SK-N-SH treated with all-trans-retinoic acid at 6 μM for 48 hours (cell line): ENCODE results near the gene WNT3.

Experiments used
- ATAC-seq: fragments of 200-7000 bp; cut with Tn5 transposase; 3 replicates; pipeline ENCODE4 v1.9.1; 2020; ENCODE audit warnings: mild to moderate bottlenecking, moderate library complexity
- ARNTL ChIP-seq: fragments of 450-650 bp; formaldehyde crosslinking; IDR thresholded peaks from 2 replicates; pipeline ENCODE4 v1.5.0; 2020; ENCODE audit warnings: low read depth, mild to moderate bottlenecking, moderate library complexity, borderline replicate concordance
- BACH2 ChIP-seq: fragments of 250-450 bp; sonication (Bioruptor Pico); IDR thresholded peaks from 2 replicates; pipeline ENCODE4 v1.9.0; 2021; ENCODE audit warnings: mild to moderate bottlenecking, borderline replicate concordance
- CSDC2 ChIP-seq: fragments of 250-450 bp; sonication (Bioruptor Pico); IDR thresholded peaks from 2 replicates; pipeline ENCODE4 v1.5.0; 2020; ENCODE audit warnings: mild to moderate bottlenecking, moderate library complexity
- ESRRG ChIP-seq: fragments of 250-450 bp; sonication (Bioruptor Pico); IDR thresholded peaks from 2 replicates; pipeline ENCODE4 v1.6.1; 2021; ENCODE audit warnings: mild to moderate bottlenecking
- GLIS3 ChIP-seq: fragments of 250-450 bp; sonication (Bioruptor Pico); IDR thresholded peaks from 2 replicates; pipeline ENCODE4 v1.5.0; 2020; ENCODE audit warnings: mild to moderate bottlenecking, moderate library complexity
- ISL1 ChIP-seq: fragments of 250-450 bp; sonication (Bioruptor Pico); IDR thresholded peaks from 2 replicates; pipeline ENCODE4 v2.1.2; 2022; ENCODE audit warnings: mild to moderate bottlenecking, moderate library complexity
- OSR1 ChIP-seq: fragments of 250-450 bp; sonication (Bioruptor Pico); IDR thresholded peaks from 2 replicates; pipeline ENCODE4 v1.8.0; 2022; ENCODE audit warnings: moderate library complexity, mild to moderate bottlenecking, inconsistent platforms
- POU6F1 ChIP-seq: fragments of 250-450 bp; sonication (Bioruptor Pico); IDR thresholded peaks from 2 replicates; pipeline ENCODE4 v1.8.0; 2021; ENCODE audit warnings: low read depth, mild to moderate bottlenecking, moderate library complexity, borderline replicate concordance
- PPARA ChIP-seq: fragments of 250-450 bp; sonication (Bioruptor Pico); IDR thresholded peaks from 2 replicates; pipeline ENCODE4 v1.5.0; 2020; ENCODE audit warnings: mild to moderate bottlenecking, borderline replicate concordance
- RARB ChIP-seq: fragments of 250-450 bp; sonication (Bioruptor Pico); IDR thresholded peaks from 2 replicates; pipeline ENCODE4 v1.8.0; 2021; ENCODE audit warnings: mild to moderate bottlenecking, moderate library complexity
- SNAI2 ChIP-seq: fragments of 250-450 bp; sonication (Bioruptor Pico); IDR thresholded peaks from 2 replicates; pipeline ENCODE4 v1.5.0; 2020; ENCODE audit warnings: mild to moderate bottlenecking, moderate library complexity
- TOX ChIP-seq: fragments of 250-450 bp; sonication (Bioruptor Pico); IDR thresholded peaks from 2 replicates; pipeline ENCODE4 v1.8.0; 2021; ENCODE audit warnings: mild to moderate bottlenecking, moderate library complexity, borderline replicate concordance
- ZC3H10 ChIP-seq: fragments of 250-450 bp; sonication (Bioruptor Pico); IDR thresholded peaks from 2 replicates; pipeline ENCODE4 v1.5.1; 2021; ENCODE audit warnings: mild to moderate bottlenecking, moderate library complexity
- ZFP3 ChIP-seq: fragments of 250-450 bp; sonication (Bioruptor Pico); IDR thresholded peaks from 2 replicates; pipeline ENCODE4 v1.5.0; 2020; ENCODE audit warnings: mild to moderate bottlenecking, moderate library complexity
- ZFP30 ChIP-seq: fragments of 450-650 bp; formaldehyde crosslinking; IDR thresholded peaks from 2 replicates; pipeline ENCODE4 v1.5.0; 2022; ENCODE audit warnings: mild to moderate bottlenecking, moderate library complexity
- ZNF565 ChIP-seq: fragments of 450-650 bp; formaldehyde crosslinking; conservative IDR thresholded peaks from 2 replicates; pipeline ENCODE4 v1.5.0; 2020; ENCODE audit warnings: low read depth, mild to moderate bottlenecking, moderate library complexity
- ZNF70 ChIP-seq: fragments of 450-650 bp; formaldehyde crosslinking; IDR thresholded peaks from 2 replicates; pipeline ENCODE4 v1.5.0; 2020; ENCODE audit warnings: mild to moderate bottlenecking, moderate library complexity
- ZNF8 ChIP-seq: fragments of 450-650 bp; formaldehyde crosslinking; IDR thresholded peaks from 2 replicates; pipeline ENCODE4 v1.5.0; 2020; ENCODE audit warnings: mild to moderate bottlenecking, moderate library complexity
- TF ChIP-seq, protein P1 (sequence below): fragments of 250-450 bp; sonication (Bioruptor Pico); IDR thresholded peaks from 2 replicates; pipeline ENCODE4 v1.8.0; 2020; ENCODE audit warnings: mild to moderate bottlenecking, moderate library complexity, borderline replicate concordance
- TF ChIP-seq, protein P2 (sequence below): fragments of 250-450 bp; sonication (Bioruptor Pico); IDR thresholded peaks from 2 replicates; pipeline ENCODE4 v1.5.1; 2020; ENCODE audit warnings: low read depth, mild to moderate bottlenecking, moderate library complexity

The WNT3 gene

GRCh38 chr17:46836500-46836899 is 18.0 kb upstream of the WNT3 start:
- ATAC-seq = no peak
- TF ChIP-seq OSR1 (CRISPR knock-in tag) (no peak), BACH2 (CRISPR knock-in tag) (no peak), ESRRG (CRISPR knock-in tag) (no peak), RARB (CRISPR knock-in tag) (no peak), PPARA (CRISPR knock-in tag) (no peak), GLIS3 (CRISPR knock-in tag) (no peak), TOX (CRISPR knock-in tag) (no peak), POU6F1 (CRISPR knock-in tag) (no peak), ZNF70 (CRISPR knock-in tag) (no peak), ISL1 (CRISPR knock-in tag) (no peak), CSDC2 (no peak), ZNF8 (CRISPR knock-in tag) (no peak), ARNTL (no peak), SNAI2 (CRISPR knock-in tag) (no peak)
- TF ChIP-seq, protein P1, sequence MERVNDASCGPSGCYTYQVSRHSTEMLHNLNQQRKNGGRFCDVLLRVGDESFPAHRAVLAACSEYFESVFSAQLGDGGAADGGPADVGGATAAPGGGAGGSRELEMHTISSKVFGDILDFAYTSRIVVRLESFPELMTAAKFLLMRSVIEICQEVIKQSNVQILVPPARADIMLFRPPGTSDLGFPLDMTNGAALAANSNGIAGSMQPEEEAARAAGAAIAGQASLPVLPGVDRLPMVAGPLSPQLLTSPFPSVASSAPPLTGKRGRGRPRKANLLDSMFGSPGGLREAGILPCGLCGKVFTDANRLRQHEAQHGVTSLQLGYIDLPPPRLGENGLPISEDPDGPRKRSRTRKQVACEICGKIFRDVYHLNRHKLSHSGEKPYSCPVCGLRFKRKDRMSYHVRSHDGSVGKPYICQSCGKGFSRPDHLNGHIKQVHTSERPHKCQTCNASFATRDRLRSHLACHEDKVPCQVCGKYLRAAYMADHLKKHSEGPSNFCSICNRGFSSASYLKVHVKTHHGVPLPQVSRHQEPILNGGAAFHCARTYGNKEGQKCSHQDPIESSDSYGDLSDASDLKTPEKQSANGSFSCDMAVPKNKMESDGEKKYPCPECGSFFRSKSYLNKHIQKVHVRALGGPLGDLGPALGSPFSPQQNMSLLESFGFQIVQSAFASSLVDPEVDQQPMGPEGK = no peak
- TF ChIP-seq, all 23 proteins: peak for 0

DNA sequence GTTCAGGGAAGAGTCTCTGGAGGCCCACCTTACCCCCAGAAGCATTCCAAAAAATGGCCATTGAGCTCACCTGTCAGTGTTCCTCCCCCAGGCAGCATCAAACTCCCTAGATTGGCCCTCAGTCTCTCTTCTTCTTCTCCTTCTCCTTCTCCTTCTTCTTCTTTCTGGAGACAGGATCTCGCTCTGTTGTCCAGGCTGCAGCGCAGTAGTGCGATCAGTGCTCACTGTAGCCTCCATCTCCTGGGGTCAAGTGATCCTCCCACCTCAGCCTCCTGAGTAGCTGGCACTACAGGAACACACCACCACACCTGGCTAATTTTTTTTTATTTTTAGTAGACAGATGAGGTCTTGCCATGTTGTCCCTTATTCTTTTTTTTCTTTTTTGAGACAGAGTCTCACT is 16.4 kb upstream of the WNT3 start:
- no peak for ATAC-seq
- TF ChIP-seq ZFP3 (CRISPR knock-in tag) (no peak), POU6F1 (CRISPR knock-in tag) (no peak), ZFP30 (CRISPR knock-in tag) (no peak), ZNF565 (CRISPR knock-in tag) (no peak), TOX (CRISPR knock-in tag) (no peak), SNAI2 (CRISPR knock-in tag) (no peak), ZC3H10 (no peak), PPARA (CRISPR knock-in tag) (no peak), ESRRG (CRISPR knock-in tag) (no peak), ZNF70 (CRISPR knock-in tag) (no peak), ISL1 (CRISPR knock-in tag) (no peak), ARNTL (no peak), BACH2 (CRISPR knock-in tag) (no peak)
- TF ChIP-seq, protein P2, sequence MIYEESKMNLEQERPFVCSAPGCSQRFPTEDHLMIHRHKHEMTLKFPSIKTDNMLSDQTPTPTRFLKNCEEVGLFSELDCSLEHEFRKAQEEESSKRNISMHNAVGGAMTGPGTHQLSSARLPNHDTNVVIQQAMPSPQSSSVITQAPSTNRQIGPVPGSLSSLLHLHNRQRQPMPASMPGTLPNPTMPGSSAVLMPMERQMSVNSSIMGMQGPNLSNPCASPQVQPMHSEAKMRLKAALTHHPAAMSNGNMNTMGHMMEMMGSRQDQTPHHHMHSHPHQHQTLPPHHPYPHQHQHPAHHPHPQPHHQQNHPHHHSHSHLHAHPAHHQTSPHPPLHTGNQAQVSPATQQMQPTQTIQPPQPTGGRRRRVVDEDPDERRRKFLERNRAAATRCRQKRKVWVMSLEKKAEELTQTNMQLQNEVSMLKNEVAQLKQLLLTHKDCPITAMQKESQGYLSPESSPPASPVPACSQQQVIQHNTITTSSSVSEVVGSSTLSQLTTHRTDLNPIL (CRISPR knock-in tag) = no peak
- TF ChIP-seq, protein P1 = no peak

GRCh38 chr17:46833840-46834208 is 15.3 kb upstream of the WNT3 start:
- no peak for ATAC-seq
- TF ChIP-seq PPARA (CRISPR knock-in tag) = no peak
